Loucy (cell line): ENCODE measurements around the gene ACAT2.
"Not testable (repeated sequence)": the region's sequence is repeated elsewhere in the genome, so short reads cannot be mapped to it uniquely, and the experiment has no call there.

ENCODE experiments used
- H2AFZ ChIP-seq: fragments of 200-600 bp; sonication (generic); 2 replicates; pipeline ENCODE4 v1.6.0; 2016; ENCODE audit warnings: antibody characterized with exemption, mild to moderate bottlenecking, low read length, moderate library complexity
- H3F3A ChIP-seq: fragments of 200-600 bp; 2 replicates; pipeline ENCODE4 v1.6.0; 2016; ENCODE audit warnings: antibody characterized with exemption, low read depth, mild to moderate bottlenecking
- H3K27me3 ChIP-seq: fragments of 200-600 bp; sonication (generic); 2 replicates; pipeline ENCODE4 v1.6.1; 2014; ENCODE audit warnings: low read length, mild to moderate bottlenecking; ENCODE audit not compliant: insufficient read depth, poor library complexity, severe bottlenecking
- H3K36me3 ChIP-seq: fragments of 200-600 bp; sonication (generic); 2 replicates; pipeline ENCODE4 v1.6.1; 2016; ENCODE audit warnings: low read length; ENCODE audit not compliant: insufficient read depth
- H3K4me1 ChIP-seq: fragments of 200-600 bp; sonication (generic); 2 replicates; pipeline ENCODE4 v1.5.1; 2014; ENCODE audit warnings: low read length, mild to moderate bottlenecking; ENCODE audit not compliant: insufficient read depth, poor library complexity, severe bottlenecking
- H3K4me2 ChIP-seq: fragments of 200-600 bp; sonication (generic); 2 replicates; pipeline ENCODE4 v1.6.0; 2014; ENCODE audit warnings: antibody characterized with exemption, low read length, low read depth, mild to moderate bottlenecking; ENCODE audit not compliant: poor library complexity, severe bottlenecking
- H3K4me3 ChIP-seq: fragments of 200-600 bp; sonication (generic); 2 replicates; pipeline ENCODE4 v1.5.1; 2014; ENCODE audit warnings: low read length, mild to moderate bottlenecking, mixed read lengths; ENCODE audit not compliant: poor library complexity, severe bottlenecking
- H3K79me2 ChIP-seq: fragments of 200-600 bp; sonication (generic); 2 replicates; pipeline ENCODE4 v1.6.1; 2014; ENCODE audit warnings: low read length; ENCODE audit not compliant: insufficient read depth
- H3K9ac ChIP-seq: fragments of 200-600 bp; sonication (generic); 2 replicates; pipeline ENCODE4 v1.6.0; 2014; ENCODE audit warnings: mild to moderate bottlenecking, low read depth, low read length, moderate library complexity; ENCODE audit not compliant: poor library complexity, severe bottlenecking
- H3K9me2 ChIP-seq: fragments of 200-600 bp; sonication (generic); replicated peaks from 2 replicates; pipeline ENCODE4 v1.6.1; 2016; ENCODE audit warnings: low read depth, low read length, mixed read lengths
- H3K9me3 ChIP-seq: fragments of 200-600 bp; sonication (generic); 2 replicates; pipeline ENCODE4 v1.6.1; 2014; ENCODE audit warnings: mild to moderate bottlenecking, antibody characterized with exemption, low read length, low read depth; ENCODE audit not compliant: insufficient read depth
- H4K20me1 ChIP-seq: fragments of 200-600 bp; sonication (generic); 2 replicates; pipeline ENCODE4 v1.6.0; 2014; ENCODE audit warnings: antibody characterized with exemption, low read length, mild to moderate bottlenecking; ENCODE audit not compliant: insufficient read depth, poor library complexity, severe bottlenecking
- EZH2phosphoT487 ChIP-seq: fragments of 200-600 bp; IDR thresholded peaks from 2 replicates; pipeline ENCODE4 v1.6.1; 2018; ENCODE audit warnings: antibody characterized with exemption, mild to moderate bottlenecking, moderate library complexity, borderline replicate concordance
- TF ChIP-seq, protein P1 (sequence below): fragments of 200-600 bp; sonication (generic); conservative IDR thresholded peaks from 2 replicates; pipeline ENCODE4 v1.5.1; 2014; ENCODE audit warnings: mild to moderate bottlenecking, antibody characterized with exemption, low read length

ACAT2 gene

DNA sequence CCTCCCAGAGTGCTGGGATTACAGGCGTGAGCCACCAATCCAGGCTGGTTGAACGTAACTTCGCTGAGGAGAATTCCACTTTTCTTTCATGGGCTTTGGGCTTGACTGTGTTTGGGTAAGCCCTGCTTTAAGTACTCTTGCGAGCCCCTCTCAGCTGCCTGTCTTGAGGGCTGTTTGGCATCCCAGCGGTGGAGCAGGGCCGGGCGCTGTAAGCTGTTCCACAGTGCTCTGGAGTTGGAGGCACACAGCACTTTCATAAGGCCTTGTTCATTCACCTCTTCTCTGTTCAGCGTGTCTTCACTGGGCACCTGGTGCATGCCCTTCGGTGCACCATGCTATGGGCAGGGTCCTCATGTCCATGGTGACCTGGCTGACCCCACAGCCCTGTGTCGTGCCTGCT lies 59.9 kb downstream of the ACAT2 start:
- no peaks in the 10 kb centered on the region for H3K9me2 ChIP-seq
- H3K4me3 ChIP-seq, result no peak overlapping the region
- no peaks in the 10 kb centered on the region for H3K27me3 ChIP-seq
- H3K36me3 ChIP-seq, result no peaks in the 10 kb centered on the region
- H3K79me2 ChIP-seq, result no peaks in the 10 kb centered on the region
- H3K4me2 ChIP-seq, result no peak overlapping the region
- no peaks in the 10 kb centered on the region for H4K20me1 ChIP-seq
- no peak overlapping the region for H2AFZ ChIP-seq
- H3K4me1 ChIP-seq, result peaks cover 5% of the 10 kb centered on the region
- TF ChIP-seq, protein P1, sequence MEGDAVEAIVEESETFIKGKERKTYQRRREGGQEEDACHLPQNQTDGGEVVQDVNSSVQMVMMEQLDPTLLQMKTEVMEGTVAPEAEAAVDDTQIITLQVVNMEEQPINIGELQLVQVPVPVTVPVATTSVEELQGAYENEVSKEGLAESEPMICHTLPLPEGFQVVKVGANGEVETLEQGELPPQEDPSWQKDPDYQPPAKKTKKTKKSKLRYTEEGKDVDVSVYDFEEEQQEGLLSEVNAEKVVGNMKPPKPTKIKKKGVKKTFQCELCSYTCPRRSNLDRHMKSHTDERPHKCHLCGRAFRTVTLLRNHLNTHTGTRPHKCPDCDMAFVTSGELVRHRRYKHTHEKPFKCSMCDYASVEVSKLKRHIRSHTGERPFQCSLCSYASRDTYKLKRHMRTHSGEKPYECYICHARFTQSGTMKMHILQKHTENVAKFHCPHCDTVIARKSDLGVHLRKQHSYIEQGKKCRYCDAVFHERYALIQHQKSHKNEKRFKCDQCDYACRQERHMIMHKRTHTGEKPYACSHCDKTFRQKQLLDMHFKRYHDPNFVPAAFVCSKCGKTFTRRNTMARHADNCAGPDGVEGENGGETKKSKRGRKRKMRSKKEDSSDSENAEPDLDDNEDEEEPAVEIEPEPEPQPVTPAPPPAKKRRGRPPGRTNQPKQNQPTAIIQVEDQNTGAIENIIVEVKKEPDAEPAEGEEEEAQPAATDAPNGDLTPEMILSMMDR, result no peak
- TF ChIP-seq EZH2phosphoT487, result no peak
- no peak overlapping the region for H3K9ac ChIP-seq
- no peaks in the 10 kb centered on the region for H3K9me3 ChIP-seq
- H3F3A ChIP-seq, result no peaks in the 10 kb centered on the region

DNA sequence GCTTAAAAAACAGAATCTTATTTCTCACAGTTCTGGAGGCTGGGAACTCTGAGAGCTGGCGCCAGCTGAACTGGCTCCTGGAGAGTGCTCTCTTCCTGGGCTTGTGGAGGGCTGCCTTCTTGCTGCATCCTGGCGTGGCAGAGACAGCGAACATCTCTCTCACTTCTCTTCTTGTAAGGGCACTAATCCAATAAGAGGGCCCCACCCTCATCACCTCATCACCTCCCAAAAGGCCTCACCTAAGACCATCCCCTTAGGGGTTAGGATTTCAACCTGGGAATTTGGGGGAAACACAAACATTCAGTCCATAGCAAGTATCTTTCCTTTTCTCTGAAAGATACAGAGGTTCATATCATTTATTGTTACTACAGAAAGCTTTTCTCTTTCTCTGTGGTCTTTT lies 62.1 kb downstream of the ACAT2 start:
- Histone ChIP-seq H3K27me3 (no peaks in the 10 kb centered on the region), H3K36me3 (no peaks in the 10 kb centered on the region), H3K4me1 (peaks cover 9% of the 10 kb centered on the region), H3K9ac (no peak overlapping the region), H2AFZ (no peak overlapping the region), H3K9me3 (no peaks in the 10 kb centered on the region), H3K79me2 (no peaks in the 10 kb centered on the region), H3K4me2 (no peak overlapping the region), H3F3A (no peaks in the 10 kb centered on the region), H4K20me1 (no peaks in the 10 kb centered on the region), H3K4me3 (no peak overlapping the region), H3K9me2 (no peaks in the 10 kb centered on the region)
- TF ChIP-seq, protein P1, result no peak
- no peak for TF ChIP-seq EZH2phosphoT487

DNA sequence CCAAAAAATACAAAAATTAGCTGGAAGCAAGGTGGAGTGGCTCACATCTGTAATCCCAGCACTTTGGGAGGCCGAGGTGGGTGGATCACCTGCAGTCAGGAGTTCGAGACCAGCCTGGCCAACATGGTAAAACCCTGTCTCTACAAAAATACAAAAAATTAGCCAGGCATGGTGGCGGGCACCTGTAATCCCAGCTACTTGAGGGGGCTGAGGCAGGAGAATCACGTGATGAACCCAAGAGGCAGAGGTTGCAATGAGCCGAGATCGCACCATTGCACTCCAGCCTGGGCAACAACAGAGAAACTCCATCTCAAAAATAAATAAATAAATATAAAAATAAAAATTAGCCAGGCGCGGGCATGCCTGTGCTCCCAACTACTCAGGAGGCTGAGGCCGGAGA lies 62.8 kb downstream of the ACAT2 start:
- H2AFZ ChIP-seq, H3K36me3 ChIP-seq, H3K27me3 ChIP-seq, H3K9ac ChIP-seq, H3K9me2 ChIP-seq, H3K4me2 ChIP-seq, H3F3A ChIP-seq, H3K79me2 ChIP-seq, H3K9me3 ChIP-seq, H3K4me3 ChIP-seq, H4K20me1 ChIP-seq: not testable (repeated sequence)
- H3K4me1 ChIP-seq, result peaks cover 17% of the 10 kb centered on the region

- no peaks in the 10 kb centered on the region for H3K79me2 ChIP-seq
- no peak overlapping the region for H2AFZ ChIP-seq
- no peaks in the 10 kb centered on the region for H3K9me3 ChIP-seq
- H3K36me3 ChIP-seq, result no peaks in the 10 kb centered on the region
- H3K4me1 ChIP-seq, result peaks cover 30% of the 10 kb centered on the region
- no peak overlapping the region for H3K9ac ChIP-seq
- no peaks in the 10 kb centered on the region for H3K27me3 ChIP-seq
- no peak overlapping the region for H3K4me2 ChIP-seq
- H4K20me1 ChIP-seq, result no peaks in the 10 kb centered on the region
- no peaks in the 10 kb centered on the region for H3K9me2 ChIP-seq
- no peak overlapping the region for H3K4me3 ChIP-seq
- TF ChIP-seq EZH2phosphoT487, result no peak
- TF ChIP-seq, protein P1, result no peak
- no peaks in the 10 kb centered on the region for H3F3A ChIP-seq
Observed at GRCh38 chr6:159826004-159826403, 64.2 kb downstream of the ACAT2 start.
